WI38 (cell line): ENCODE data around the gene IL9.

Experiments
- H3K4me3 ChIP-seq: 2 replicates; pipeline ENCODE4 v1.5.1; 2011; ENCODE audit warnings: low read depth, mild to moderate bottlenecking, control low read depth, low read length
- CTCF ChIP-seq: IDR thresholded peaks from 2 replicates; pipeline ENCODE4 v1.5.1; 2012; ENCODE audit warnings: low read depth, mild to moderate bottlenecking, control low read depth, low read length

The IL9 gene

GRCh38 chr5:135895474-135896006 lies at the start of gene IL9:
Gene IL9 (minus strand): TSS chr5:135895841. CDS start chr5:135895816, 25 bp downstream.
- no peak within 1 kb of the TSS for H3K4me3 ChIP-seq
- no peak for TF ChIP-seq CTCF

- H3K4me3 ChIP-seq: no peak overlapping the region
- peak; percentile 52 for TF ChIP-seq CTCF
These were observed 49.4 kb upstream of the IL9 start for GRCh38 chr5:135944967-135945560.

- no peak for TF ChIP-seq CTCF
- H3K4me3 ChIP-seq: no peak overlapping the region
These were observed 48.9 kb upstream of the IL9 start for GRCh38 chr5:135944564-135944963.

GRCh38 chr5:135942202-135942771 lies 46.6 kb upstream of the IL9 start:
- no peak for TF ChIP-seq CTCF
- H3K4me3 ChIP-seq: no peak overlapping the region

- no peak for TF ChIP-seq CTCF
- no peak overlapping the region for H3K4me3 ChIP-seq
These were observed 46.1 kb upstream of the IL9 start for GRCh38 chr5:135941711-135942110.

GRCh38 chr5:135937245-135937911 lies 41.7 kb upstream of the IL9 start:
- no peak for TF ChIP-seq CTCF
- H3K4me3 ChIP-seq: no peak overlapping the region

- TF ChIP-seq CTCF: no peak
- H3K4me3 ChIP-seq: no peak overlapping the region
These were observed 39.3 kb upstream of the IL9 start for GRCh38 chr5:135934939-135935338.
